GM21515 (cell line): ENCODE measurements around the gene SPINK14.

Source experiments
- ATAC-seq: cut with Tn5 transposase; IDR thresholded peaks from one replicate; pipeline ENCODE4 v1.9.1; 2021; ENCODE audit not compliant: unreplicated experiment

SPINK14 gene

GRCh38 chr5:148168246-148168645, at the start of gene SPINK14:
SPINK14 (plus strand) TSS chr5:148168546; CDS start chr5:148169733, 1,187 bp downstream.
- ATAC-seq, result no peak

GRCh38 chr5:148120317-148120716, 48.0 kb upstream of the SPINK14 start:
- ATAC-seq, result no peak

- ATAC-seq, result no peak
Observed at GRCh38 chr5:148125641-148126040, 42.7 kb upstream of the SPINK14 start.

GRCh38 chr5:148135091-148136048, 33.0 kb upstream of the SPINK14 start:
- no peak for ATAC-seq

- ATAC-seq, result no peak
Observed at GRCh38 chr5:148140846-148141245, 27.5 kb upstream of the SPINK14 start.

- no peak for ATAC-seq
Observed at GRCh38 chr5:148141645-148142044, 26.7 kb upstream of the SPINK14 start.

- ATAC-seq, result no peak
Observed at GRCh38 chr5:148145916-148146315, 22.4 kb upstream of the SPINK14 start.

- ATAC-seq, result no peak
Observed at GRCh38 chr5:148146487-148146886, 21.9 kb upstream of the SPINK14 start.

GRCh38 chr5:148147415-148147814, 20.9 kb upstream of the SPINK14 start:
- ATAC-seq, result no peak

- no peak for ATAC-seq
Observed at GRCh38 chr5:148151872-148152271, 16.5 kb upstream of the SPINK14 start.

- no peak for ATAC-seq
Observed at GRCh38 chr5:148152781-148153180, 15.6 kb upstream of the SPINK14 start.

GRCh38 chr5:148156609-148157008, 11.7 kb upstream of the SPINK14 start:
- ATAC-seq, result no peak

- ATAC-seq, result no peak
Observed at GRCh38 chr5:148162038-148162437, 6.3 kb upstream of the SPINK14 start.

- no peak for ATAC-seq
Observed at GRCh38 chr5:148163345-148163744, 5.0 kb upstream of the SPINK14 start.

GRCh38 chr5:148166550-148167283, 1.6 kb upstream of the SPINK14 start:
- no peak for ATAC-seq

GRCh38 chr5:148172377-148172776, 4.0 kb downstream of the SPINK14 start:
- no peak for ATAC-seq

- ATAC-seq, result no peak
Observed at GRCh38 chr5:148176480-148176879, 8.1 kb downstream of the SPINK14 start.

GRCh38 chr5:148177207-148177606, 8.9 kb downstream of the SPINK14 start:
- no peak for ATAC-seq

- peak; percentile 79 for ATAC-seq
Observed at GRCh38 chr5:148179234-148179824, 11.0 kb downstream of the SPINK14 start.

- no peak for ATAC-seq
Observed at GRCh38 chr5:148186248-148187003, 18.1 kb downstream of the SPINK14 start.

- no peak for ATAC-seq
Observed at GRCh38 chr5:148191010-148191409, 22.7 kb downstream of the SPINK14 start.
